Ovary (tissue), 9 donors: ENCODE data around the gene DPP4. TPM values are rescaled to one million over a fixed set of nuclear protein-coding genes. Genes with fewer than 3 reads are reported as not detected.

Experiments used
- DNase-seq, 5 donors: peaks; one replicate each; pipeline ENCODE4 v3.0.0-alpha.2; 2019 to 2020
- H3K27ac ChIP-seq, 2 donors: fragments of 200-600 bp; one replicate each; pipeline versions ENCODE4 v1.5.1 to v1.8.0; 2019 to 2022
- H3K27me3 ChIP-seq: fragments of 200-600 bp; one replicate; pipeline ENCODE4 v1.8.0; 2022
- H3K36me3 ChIP-seq: fragments of 200-600 bp; sonication (generic); one replicate; pipeline ENCODE4 v1.5.1; 2019
- H3K4me1 ChIP-seq: one replicate; pipeline ENCODE4 v1.8.1; 2013; ENCODE audit warnings: mild to moderate bottlenecking, moderate library complexity; ENCODE audit not compliant: insufficient read depth
- H3K4me3 ChIP-seq: fragments of 200-600 bp; sonication (generic); one replicate; pipeline ENCODE4 v1.5.1; 2017
- H3K9me3 ChIP-seq, 2 donors: fragments of 200-600 bp in 1 of 2; sonication (generic) in 1 of 2; one replicate each; pipeline versions ENCODE4 v1.5.1 to v1.8.1; 2013 to 2019; ENCODE audit warnings: mild to moderate bottlenecking in 1 of 2, moderate library complexity in 1 of 2
- CTCF ChIP-seq, 3 donors: fragments of 450-650 bp in 2 of 3; fragments of 200-600 bp in 1 of 3; IDR thresholded peaks; one replicate each; pipeline versions ENCODE4 v1.5.1 to v1.8.0; 2016 to 2022; ENCODE audit warnings: antibody characterized with exemption in 3 of 3, mild to moderate bottlenecking in 1 of 3
- EP300 ChIP-seq: sonication (generic); formaldehyde crosslinking; IDR thresholded peaks from one replicate; pipeline ENCODE4 v1.6.1; 2017; ENCODE audit warnings: antibody characterized with exemption
- POLR2A ChIP-seq: fragments of 450-650 bp; IDR thresholded peaks from one replicate; pipeline ENCODE4 v1.6.1; 2017; ENCODE audit warnings: antibody characterized with exemption, mild to moderate bottlenecking, moderate library complexity
- WGBS, 3 donors: extraction: QIAGEN DNeasy Blood & Tissue Kit in 1 of 3; methylation state at CpG; one replicate each; pipeline versions ENCODE4 v1.1.5 to v1.1.7; 2013 to 2017; 5-methylcytosine and 5-hydroxymethylcytosine counted together
- intact Hi-C, 4 donors: fragments of 100-400 bp; cut with DNase I; formaldehyde crosslinking; loops; one replicate each; pipeline versions ENCODE4 v1.11.0 to v1.15.1; 2022 to 2023
- polyA plus RNA-seq, 2 donors: library from polyadenylated mRNA; stranded (reverse); fragments of 200-250 nt in 1 of 2; fragments of 350-450 nt in 1 of 2; fragmentation: Illumina TruSeq in 1 of 2; extraction: RNeasy Lipid Tissue Mini Kit (QIAGEN cat#74804) in 1 of 2; gene quantifications; one replicate each; pipeline ENCODE4 v1.2.3, GENCODE V29; 2013 to 2014
- total RNA-seq, 7 donors: library from RNA; depleted of rRNA in 2 of 7; stranded (reverse); fragments of >200 nt in 2 of 7; fragmentation: NEBNext Ultra II Directional in 3 of 7; extraction: Animal tissue kit (Norgen Biotek cat#: 25700) in 3 of 7; gene quantifications; one replicate each; pipeline versions ENCODE4 v1.1.0 to v1.2.4, GENCODE V29; 2016 to 2023
- donor health status: DM: no; HTN: no; CAD: no; lungs with moderate emphysema.
- donor health status: DM: no; HTN: no; CAD: no.
- donor health status: Bipolar disorder and iron deficiency.
- donor health status: DM: yes; HTN: yes; CAD: no.
- donor health status: DM: no; HTN: no; CAD: no.
- donor health status: DM: yes; HTN: yes; CAD: no.

The DPP4 gene
- total and polyA plus RNA-seq, 9 donors = 0.71 to 46.6 (median 3.7) TPM

- no peak for DNase-seq
- H3K27ac ChIP-seq = no peak overlapping the region
- 89 to 92% (median 90%) methylated on average over 7 of the region's 7 CpGs for WGBS, 3 donors
Measured at GRCh38 chr2:162091325-162092007, 17.5 kb upstream of the DPP4 start.

DNA sequence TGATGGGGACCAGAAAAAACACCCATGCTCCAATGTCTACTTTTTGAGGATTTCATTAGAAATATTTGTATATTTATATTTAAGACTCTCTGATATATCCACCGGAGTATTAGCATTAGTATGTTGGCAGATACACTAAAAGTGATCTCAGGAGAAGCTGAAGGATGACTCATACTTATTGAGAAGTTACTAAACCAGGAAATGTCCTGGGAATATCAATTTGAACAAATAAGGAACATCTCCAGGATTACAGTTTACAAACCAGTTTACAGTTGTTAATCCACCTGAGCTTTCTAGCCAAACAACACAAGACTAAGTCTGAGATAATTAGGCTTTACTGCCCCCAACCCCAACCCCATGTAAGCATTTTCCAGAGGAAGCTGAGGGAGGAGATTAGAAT, 16.1 kb upstream of the DPP4 start:
- Histone ChIP-seq H3K9me3 (no peaks in the 10 kb centered on the region), H3K27me3 (no peaks in the 10 kb centered on the region), H3K4me3 (no peak overlapping the region), H3K27ac (no peak overlapping the region), H3K36me3 (no peaks in the 10 kb centered on the region), H3K4me1 (peaks cover 1% of the 10 kb centered on the region)
- no peak for TF ChIP-seq EP300
- intact Hi-C loops = no loop called here
- DNase-seq = no peak
- 20 to 53% (median 38%) methylated on average over 1 of the region's 1 CpG for WGBS, 3 donors

More at GRCh38 chr2:162091325-162092007, 17.5 kb upstream of the DPP4 start:
- TF ChIP-seq POLR2A = no peak
- no peak for TF ChIP-seq CTCF (IDR thresholded peaks at IDR 0.05)
- TF ChIP-seq EP300 = no peak
- intact Hi-C loops = no loop called here
- H3K27me3 ChIP-seq = no peaks in the 10 kb centered on the region
- H3K36me3 ChIP-seq = no peaks in the 10 kb centered on the region
- no peaks in the 10 kb centered on the region for H3K9me3 ChIP-seq
- H3K4me3 ChIP-seq = no peak overlapping the region
- H3K4me1 ChIP-seq = peaks cover 1% of the 10 kb centered on the region

DNA sequence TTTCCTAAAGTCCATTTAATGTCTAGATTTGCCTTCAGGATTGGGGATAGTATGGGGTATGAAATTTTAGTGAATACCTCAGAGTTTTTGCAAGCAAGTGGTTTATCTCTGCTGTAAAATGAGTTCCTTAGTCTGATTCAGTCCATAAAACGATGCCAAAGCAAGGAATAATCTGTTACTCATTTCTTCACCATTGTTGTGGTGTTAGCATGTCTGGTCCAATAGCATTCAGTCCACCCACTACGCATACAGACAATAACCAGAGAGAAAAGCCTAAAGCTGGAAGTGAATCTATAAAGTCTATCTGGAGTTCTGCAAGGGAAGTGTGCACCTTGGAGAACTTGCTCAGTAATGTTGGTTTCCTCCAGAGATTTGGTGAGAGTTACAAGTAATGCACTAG, 12.9 kb upstream of the DPP4 start:
- Histone ChIP-seq H3K4me3 (no peak overlapping the region), H3K9me3 (no peaks in the 10 kb centered on the region), H3K4me1 (peaks cover 1% of the 10 kb centered on the region), H3K27ac (no peak overlapping the region), H3K27me3 (no peaks in the 10 kb centered on the region), H3K36me3 (no peaks in the 10 kb centered on the region)
- no peak for DNase-seq
- 77 to 90% (median 90%) methylated on average over 2 of the region's 2 CpGs for WGBS, 3 donors
- intact Hi-C loops = no loop called here
- TF ChIP-seq POLR2A (no peak), EP300 (no peak), CTCF (IDR thresholded peaks at IDR 0.05) (no peak)

DNA sequence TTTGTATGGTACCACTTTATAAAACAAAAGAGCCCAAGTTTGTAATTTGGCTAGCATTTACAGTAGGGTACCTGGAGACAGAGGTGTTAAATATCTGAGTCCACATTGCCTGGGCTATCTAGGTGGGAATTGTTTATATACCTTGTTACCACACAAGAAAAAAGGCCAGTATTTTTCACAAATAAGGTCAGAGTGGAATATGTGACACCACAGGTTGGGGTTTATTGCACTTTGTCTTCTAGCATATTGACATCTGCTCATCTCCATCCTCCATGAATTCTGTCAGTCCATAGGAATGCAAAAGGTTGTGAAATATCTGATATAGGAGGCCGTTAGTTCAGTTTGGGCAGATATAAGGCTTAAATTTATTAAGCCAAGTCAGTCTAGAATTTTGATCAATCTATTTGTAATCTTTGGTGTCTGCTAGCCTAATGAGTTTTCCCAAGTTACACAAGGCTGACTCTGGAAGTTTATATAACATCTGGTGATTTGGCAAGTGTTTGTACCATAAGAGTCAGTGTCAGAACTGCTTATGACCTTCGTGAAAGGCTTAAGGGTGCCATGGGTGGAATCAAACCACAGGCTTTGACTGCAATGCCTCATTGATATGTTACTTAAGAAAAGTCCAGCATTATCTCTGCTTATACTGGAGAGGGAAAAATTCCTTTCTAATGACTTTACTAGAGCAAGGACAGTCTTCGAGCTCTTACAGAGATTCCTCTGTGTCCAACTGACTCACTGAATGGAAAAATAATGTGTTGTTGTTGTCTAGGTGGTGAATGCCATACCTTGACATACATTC, 11.3 kb upstream of the DPP4 start:
- 25 to 48% (median 34%) methylated on average over 3 of the region's 3 CpGs for WGBS, 3 donors
- DNase-seq = no peak
- Histone ChIP-seq H3K36me3 (no peaks in the 10 kb centered on the region), H3K4me1 (no peaks in the 10 kb centered on the region), H3K4me3 (no peak overlapping the region), H3K9me3 (no peaks in the 10 kb centered on the region), H3K27ac (no peak overlapping the region), H3K27me3 (no peaks in the 10 kb centered on the region)
- intact Hi-C loops = no loop called here
- TF ChIP-seq CTCF (IDR thresholded peaks at IDR 0.05) (no peak), EP300 (no peak), POLR2A (no peak)

DNA sequence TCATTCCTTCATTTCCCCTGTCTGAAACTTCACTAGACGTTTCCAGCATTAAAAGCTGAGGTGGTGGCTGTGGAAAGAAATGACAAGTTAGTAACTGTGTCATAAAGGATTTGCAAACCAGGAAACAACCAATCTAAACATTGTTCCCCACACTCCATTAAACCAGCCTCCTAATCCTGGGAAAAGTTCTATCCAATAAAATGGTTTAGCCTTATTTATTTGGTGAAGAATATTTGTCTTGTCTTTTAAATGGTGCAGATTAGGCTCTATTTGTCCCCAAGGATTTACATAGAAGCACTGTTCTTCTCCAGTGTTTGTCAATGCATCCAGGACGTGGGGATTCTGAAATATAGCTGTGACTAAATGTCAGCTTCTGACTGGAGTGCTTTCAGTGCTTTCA, 10.5 kb upstream of the DPP4 start:
- Histone ChIP-seq H3K9me3 (no peaks in the 10 kb centered on the region), H3K36me3 (no peaks in the 10 kb centered on the region), H3K4me1 (no peaks in the 10 kb centered on the region), H3K4me3 (no peak overlapping the region), H3K27ac (no peak overlapping the region), H3K27me3 (no peaks in the 10 kb centered on the region)
- no peak for DNase-seq
- TF ChIP-seq POLR2A (no peak), CTCF (IDR thresholded peaks at IDR 0.05) (no peak)
- intact Hi-C loops = no loop called here
- WGBS, 3 donors = 55 to 67% (median 66%) methylated on average over 2 of the region's 2 CpGs
